Adrenal gland (tissue), 12 donors: ENCODE results near the gene ALPP. TPM values are rescaled to one million over a fixed set of nuclear protein-coding genes. Genes with fewer than 3 reads are reported as not detected.
"Not testable (repeated sequence)": the region's sequence is repeated elsewhere in the genome, so short reads cannot be mapped to it uniquely, and the experiment has no call there.

Experiments used
- DNase-seq, 7 donors: peaks; one replicate each; pipeline ENCODE4 v3.0.0-alpha.2; 2019 to 2020
- H3K27ac ChIP-seq, 5 donors: fragments of 200-600 bp; sonication (generic) in 4 of 5; 1 replicate in 3 of 5; 2 replicates in 2 of 5; pipeline versions ENCODE4 v1.5.1 to v1.8.0; 2016 to 2020; ENCODE audit warnings: mild to moderate bottlenecking in 1 of 5
- H3K27me3 ChIP-seq: fragments of 200-600 bp; 2 replicates; pipeline ENCODE4 v1.8.0; 2021
- H3K36me3 ChIP-seq, 2 donors: fragments of 200-600 bp; replicated peaks in 1 of 2; 1 replicate in 1 of 2; 2 replicates in 1 of 2; pipeline versions ENCODE4 v1.5.1 to v1.8.0; 2018 to 2022
- H3K4me1 ChIP-seq, 2 donors: fragments of 200-600 bp; replicated peaks in 1 of 2; 1 replicate in 1 of 2; 2 replicates in 1 of 2; pipeline versions ENCODE4 v1.5.1 to v1.8.0; 2018 to 2021
- H3K4me3 ChIP-seq, 4 donors: fragments of 200-600 bp; sonication (generic) in 3 of 4; one replicate each; pipeline ENCODE4 v1.5.1; 2016 to 2018
- H3K9me3 ChIP-seq, 3 donors: fragments of 200-600 bp; sonication (generic) in 1 of 3; replicated peaks in 1 of 3; 1 replicate in 2 of 3; 2 replicates in 1 of 3; pipeline versions ENCODE4 v1.5.1 to v1.8.0; 2016 to 2021
- CTCF ChIP-seq, 6 experiments: fragments of 450-650 bp in 4 of 6; fragments of 200-600 bp in 2 of 6; sonication (generic) in 1 of 6; IDR thresholded peaks; 1 replicate in 5 of 6; 2 replicates in 1 of 6; pipeline versions ENCODE4 v1.5.1 to v1.8.0; 2016 to 2021; ENCODE audit warnings: antibody characterized with exemption in 6 of 6, mild to moderate bottlenecking in 2 of 6, moderate library complexity in 1 of 6
- POLR2A ChIP-seq, 2 donors: fragments of 450-650 bp; IDR thresholded peaks; one replicate each; pipeline ENCODE4 v1.6.1; 2017; ENCODE audit warnings: antibody characterized with exemption in 2 of 2, mild to moderate bottlenecking in 2 of 2, moderate library complexity in 1 of 2
- WGBS, 4 donors: extraction: QIAGEN DNeasy Blood & Tissue Kit in 2 of 4; methylation state at CpG; one replicate each; pipeline versions ENCODE4 v1.1.5 to v1.1.7; 2013 to 2017; 5-methylcytosine and 5-hydroxymethylcytosine counted together
- intact Hi-C, 2 donors: fragments of 100-400 bp; cut with DNase I; formaldehyde crosslinking; loops; one replicate each; pipeline versions ENCODE4 v1.14.1 to v1.15.0; 2022 to 2023
- polyA plus RNA-seq, 3 donors: library from polyadenylated mRNA; stranded (reverse); fragments of 200-250 nt in 2 of 3; fragments of 350-450 nt in 1 of 3; fragmentation: Illumina TruSeq in 1 of 3; extraction: RNeasy Lipid Tissue Mini Kit (QIAGEN cat#74804) in 1 of 3; gene quantifications; one replicate each; pipeline ENCODE4 v1.2.3, GENCODE V29; 2013 to 2014
- total RNA-seq, 9 donors: library from RNA; depleted of rRNA in 4 of 9; stranded (reverse); fragments of >200 nt in 4 of 9; fragments of 120-200 nt in 1 of 9; fragmentation: NEBNext Ultra II Directional in 1 of 9; extraction: Animal tissue kit (Norgen Biotek cat#: 25700) in 1 of 9; gene quantifications; one replicate each; pipeline versions ENCODE4 v1.1.0 to v1.2.4, GENCODE V29; 2013 to 2023
- donor health status: healthy with polysubstance abuse.
- donor health status: Bipolar disorder and iron deficiency.
- donor health status: DM: yes; HTN: yes; CAD: no.
- donor health status: DM: no; HTN: no; CAD: no.
- donor health status: DM: no; HTN: no; CAD: no.
- donor health status: DM: yes; HTN: yes; CAD: no.

The ALPP gene
- total and polyA plus RNA-seq, 12 donors = not detected

DNA sequence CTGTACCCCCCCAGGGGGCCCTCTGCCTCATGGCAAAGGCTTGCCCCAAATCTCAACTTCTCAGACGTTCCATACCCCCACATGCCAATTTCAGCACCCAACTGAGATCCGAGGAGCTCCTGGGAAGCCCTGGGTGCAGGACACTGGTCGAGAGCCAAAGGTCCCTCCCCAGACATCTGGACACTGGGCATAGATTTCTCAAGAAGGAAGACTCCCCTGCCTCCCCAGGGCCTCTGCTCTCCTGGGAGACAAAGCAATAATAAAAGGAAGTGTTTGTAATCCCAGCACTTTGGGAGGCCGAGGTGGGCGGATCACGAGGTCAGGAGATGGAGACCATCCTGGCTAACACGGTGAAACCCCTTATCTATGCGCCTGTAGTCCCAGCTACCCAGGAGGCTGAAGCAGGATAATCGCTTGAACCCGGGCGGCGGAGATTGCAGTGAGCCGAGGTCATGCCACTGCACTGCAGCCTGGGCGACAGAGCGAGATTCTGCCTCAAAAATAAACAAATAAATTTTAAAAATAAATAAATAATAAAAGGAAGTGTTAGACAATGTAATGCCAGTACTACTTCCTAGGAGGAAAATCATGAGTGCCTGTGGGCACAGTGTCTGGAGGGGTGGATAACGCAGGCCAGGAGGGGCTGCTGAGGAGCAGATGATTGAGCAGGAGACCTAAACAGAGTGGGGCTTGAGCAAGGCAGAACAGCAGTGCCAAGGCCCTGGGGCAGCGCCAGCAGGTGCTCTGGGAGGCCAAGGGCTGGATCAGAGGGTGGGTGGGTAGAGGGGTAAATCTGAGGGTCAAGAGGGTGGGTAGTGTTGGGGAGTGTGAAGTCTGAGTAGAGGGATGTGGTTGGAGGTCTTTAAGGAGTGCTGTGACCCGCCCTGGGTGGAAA is 4.0 kb downstream of the ALPP start:
- 63 to 68% (median 64%) methylated on average over 18 of the region's 18 CpGs for WGBS, 4 donors
- TF ChIP-seq POLR2A (IDR thresholded peaks at IDR 0.05) (no peak), CTCF (IDR thresholded peaks at IDR 0.05) (no peak)
- Histone ChIP-seq H3K27me3 (peaks cover 29% of the 10 kb centered on the region), H3K27ac (no peak overlapping the region), H3K4me3 (no peak overlapping the region), H3K9me3 (no peaks in the 10 kb centered on the region), H3K4me1 (no peaks in the 10 kb centered on the region), H3K36me3 (no peaks in the 10 kb centered on the region)
- intact Hi-C loops = no loop called here
- DNase-seq = no peak

DNA sequence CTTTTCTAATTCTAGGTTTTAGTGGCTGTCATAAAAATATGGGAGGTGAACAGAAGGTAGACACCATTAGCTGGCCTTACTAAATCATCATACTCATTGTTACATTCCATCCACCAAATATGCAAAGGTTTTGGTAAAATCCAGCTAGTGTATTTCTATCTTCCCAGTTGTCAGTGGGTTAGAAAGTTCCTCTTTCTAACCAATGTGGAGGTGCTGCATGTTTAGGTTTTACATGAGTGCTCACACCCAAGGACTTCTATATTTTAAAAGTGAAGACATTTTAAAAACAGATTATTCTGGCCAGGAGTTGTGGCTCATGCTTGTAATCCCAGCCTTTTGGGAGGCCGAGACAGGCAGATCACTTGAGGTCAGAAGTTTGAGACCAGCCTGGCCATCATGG is 5.9 kb downstream of the ALPP start:
- no peak for TF ChIP-seq POLR2A (IDR thresholded peaks at IDR 0.05)
- TF ChIP-seq CTCF (IDR thresholded peaks at IDR 0.05) = no peak
- Histone ChIP-seq H3K4me1 (no peaks in the 10 kb centered on the region), H3K27me3 (peaks cover 46% of the 10 kb centered on the region), H3K36me3 (no peaks in the 10 kb centered on the region), H3K4me3 (no peak overlapping the region), H3K9me3 (no peaks in the 10 kb centered on the region), H3K27ac (no peak overlapping the region)
- DNase-seq = no peak
- intact Hi-C loops = no loop called here
- WGBS, 4 donors = 80 to 94% (median 81%) methylated on average over 1 of the region's 1 CpG

- peaks cover 50% of the 10 kb centered on the region for H3K27me3 ChIP-seq
- intact Hi-C loops, H3K4me3 ChIP-seq, DNase-seq, H3K4me1 ChIP-seq, H3K9me3 ChIP-seq, H3K36me3 ChIP-seq, H3K27ac ChIP-seq: not testable (repeated sequence)
Measured at GRCh38 chr2:232385058-232385457, 6.5 kb downstream of the ALPP start.

DNA sequence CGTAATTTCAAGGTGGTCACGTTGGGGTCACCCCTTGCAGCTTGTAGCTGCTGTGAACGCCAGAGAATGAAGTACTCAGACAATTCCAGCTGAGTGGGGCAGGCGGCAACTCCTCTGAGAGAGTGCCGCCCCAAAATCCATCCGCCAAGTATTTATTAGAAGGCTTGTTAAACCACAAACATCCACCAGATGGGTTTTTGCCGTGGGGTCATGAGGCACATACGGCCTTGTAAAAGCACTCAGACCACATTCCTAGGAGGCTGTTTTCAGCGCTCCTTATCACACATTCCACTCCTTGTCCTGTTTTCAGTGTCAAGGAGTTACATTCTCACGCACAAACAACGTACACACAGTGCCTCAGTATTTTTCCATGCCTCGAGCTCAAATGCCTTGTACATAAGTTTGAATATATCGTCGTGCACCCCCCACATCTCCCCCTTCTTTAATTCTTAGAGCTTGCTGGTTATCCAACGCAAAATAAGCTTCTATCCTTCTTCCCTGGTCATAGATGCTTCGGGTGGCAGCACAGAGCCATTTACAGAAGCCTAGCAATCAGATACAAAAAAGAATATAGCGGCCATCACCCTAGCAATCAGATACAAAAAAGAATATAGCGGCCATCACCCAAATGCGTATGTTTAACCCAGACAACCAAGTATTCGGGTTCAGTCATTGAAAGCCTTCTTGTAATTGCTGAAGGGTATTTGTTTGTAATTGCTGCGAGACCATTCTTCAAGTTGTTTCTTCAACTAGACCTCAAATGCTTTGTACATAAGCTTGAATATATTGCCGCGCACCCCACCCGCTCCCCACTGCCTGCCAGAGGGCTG is 7.3 kb downstream of the ALPP start:
- TF ChIP-seq POLR2A (IDR thresholded peaks at IDR 0.05) (no peak), CTCF (IDR thresholded peaks at IDR 0.05) (no peak)
- DNase-seq = no peak
- intact Hi-C loops = no loop called here
- Histone ChIP-seq H3K27me3 (peaks cover 57% of the 10 kb centered on the region), H3K4me3 (no peak overlapping the region), H3K4me1 (no peaks in the 10 kb centered on the region), H3K9me3 (no peaks in the 10 kb centered on the region), H3K36me3 (no peaks in the 10 kb centered on the region), H3K27ac (no peak overlapping the region)
- WGBS, 4 donors = 13 to 16% (median 14%) methylated on average over 24 of the region's 24 CpGs
